Mammary epithelial cell (primary cell): Measurements from ENCODE around the gene MRC1.

Experiments used
- EZH2 ChIP-seq: IDR thresholded peaks from 2 replicates; pipeline ENCODE4 v1.6.1; 2012; ENCODE audit warnings: low read length, inconsistent platforms, borderline replicate concordance
- TF ChIP-seq, protein P1 (sequence below), 2 donors: IDR thresholded peaks in 1 of 2; conservative IDR thresholded peaks in 1 of 2; 2 replicates each; pipeline ENCODE4 v1.5.1; 2011 to 2012; ENCODE audit warnings: inconsistent platforms in 2 of 2, low read length in 2 of 2, mild to moderate bottlenecking in 2 of 2, control low read depth in 1 of 2, low read depth in 1 of 2; ENCODE audit not compliant: insufficient read depth in 1 of 2; ENCODE audit errors: extremely low read depth in 1 of 2

DNA sequence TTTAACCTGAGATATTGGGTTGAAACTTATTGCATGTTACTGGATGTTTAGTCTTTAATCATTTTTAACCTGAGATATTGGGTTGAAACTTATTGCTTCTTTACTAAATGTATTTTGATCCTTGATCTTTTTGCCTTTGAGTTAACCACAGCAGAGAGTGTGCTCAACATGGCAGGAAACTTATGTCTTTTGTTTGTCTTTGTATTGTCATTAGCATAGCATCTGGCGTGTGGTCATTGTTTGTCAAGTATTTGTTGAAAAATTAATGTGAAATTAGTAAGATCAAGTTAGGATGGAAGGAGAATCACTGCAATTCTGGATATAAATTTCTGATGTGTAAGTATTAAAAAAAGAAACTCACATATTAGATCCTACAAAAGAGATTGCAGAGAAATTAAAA lies 8.2 kb downstream of the MRC1 start:
- TF ChIP-seq, protein P1, sequence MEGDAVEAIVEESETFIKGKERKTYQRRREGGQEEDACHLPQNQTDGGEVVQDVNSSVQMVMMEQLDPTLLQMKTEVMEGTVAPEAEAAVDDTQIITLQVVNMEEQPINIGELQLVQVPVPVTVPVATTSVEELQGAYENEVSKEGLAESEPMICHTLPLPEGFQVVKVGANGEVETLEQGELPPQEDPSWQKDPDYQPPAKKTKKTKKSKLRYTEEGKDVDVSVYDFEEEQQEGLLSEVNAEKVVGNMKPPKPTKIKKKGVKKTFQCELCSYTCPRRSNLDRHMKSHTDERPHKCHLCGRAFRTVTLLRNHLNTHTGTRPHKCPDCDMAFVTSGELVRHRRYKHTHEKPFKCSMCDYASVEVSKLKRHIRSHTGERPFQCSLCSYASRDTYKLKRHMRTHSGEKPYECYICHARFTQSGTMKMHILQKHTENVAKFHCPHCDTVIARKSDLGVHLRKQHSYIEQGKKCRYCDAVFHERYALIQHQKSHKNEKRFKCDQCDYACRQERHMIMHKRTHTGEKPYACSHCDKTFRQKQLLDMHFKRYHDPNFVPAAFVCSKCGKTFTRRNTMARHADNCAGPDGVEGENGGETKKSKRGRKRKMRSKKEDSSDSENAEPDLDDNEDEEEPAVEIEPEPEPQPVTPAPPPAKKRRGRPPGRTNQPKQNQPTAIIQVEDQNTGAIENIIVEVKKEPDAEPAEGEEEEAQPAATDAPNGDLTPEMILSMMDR (conservative IDR thresholded peaks at IDR 0.05 in 1 of 2, IDR thresholded peaks at IDR 0.05 in 1 of 2; ENCODE audit: extremely low read depth in 1 of 2, insufficient read depth in 1 of 2, low read depth in 1 of 2, low read length in 2 of 2): no peak
- TF ChIP-seq EZH2: no peak
